PC-9 (cell line): ENCODE data around the gene SMG6.

Experiments
- EZH2 ChIP-seq: fragments of 200-600 bp; sonication (generic); IDR thresholded peaks from 2 replicates; pipeline ENCODE4 v1.8.0; 2017; ENCODE audit warnings: antibody characterized with exemption, low read depth
- TF ChIP-seq, protein P1 (sequence below): fragments of 200-600 bp; sonication (generic); conservative IDR thresholded peaks from 2 replicates; pipeline ENCODE4 v1.6.1; 2017; ENCODE audit warnings: mixed run types, antibody characterized with exemption, mild to moderate bottlenecking, moderate library complexity

DNA sequence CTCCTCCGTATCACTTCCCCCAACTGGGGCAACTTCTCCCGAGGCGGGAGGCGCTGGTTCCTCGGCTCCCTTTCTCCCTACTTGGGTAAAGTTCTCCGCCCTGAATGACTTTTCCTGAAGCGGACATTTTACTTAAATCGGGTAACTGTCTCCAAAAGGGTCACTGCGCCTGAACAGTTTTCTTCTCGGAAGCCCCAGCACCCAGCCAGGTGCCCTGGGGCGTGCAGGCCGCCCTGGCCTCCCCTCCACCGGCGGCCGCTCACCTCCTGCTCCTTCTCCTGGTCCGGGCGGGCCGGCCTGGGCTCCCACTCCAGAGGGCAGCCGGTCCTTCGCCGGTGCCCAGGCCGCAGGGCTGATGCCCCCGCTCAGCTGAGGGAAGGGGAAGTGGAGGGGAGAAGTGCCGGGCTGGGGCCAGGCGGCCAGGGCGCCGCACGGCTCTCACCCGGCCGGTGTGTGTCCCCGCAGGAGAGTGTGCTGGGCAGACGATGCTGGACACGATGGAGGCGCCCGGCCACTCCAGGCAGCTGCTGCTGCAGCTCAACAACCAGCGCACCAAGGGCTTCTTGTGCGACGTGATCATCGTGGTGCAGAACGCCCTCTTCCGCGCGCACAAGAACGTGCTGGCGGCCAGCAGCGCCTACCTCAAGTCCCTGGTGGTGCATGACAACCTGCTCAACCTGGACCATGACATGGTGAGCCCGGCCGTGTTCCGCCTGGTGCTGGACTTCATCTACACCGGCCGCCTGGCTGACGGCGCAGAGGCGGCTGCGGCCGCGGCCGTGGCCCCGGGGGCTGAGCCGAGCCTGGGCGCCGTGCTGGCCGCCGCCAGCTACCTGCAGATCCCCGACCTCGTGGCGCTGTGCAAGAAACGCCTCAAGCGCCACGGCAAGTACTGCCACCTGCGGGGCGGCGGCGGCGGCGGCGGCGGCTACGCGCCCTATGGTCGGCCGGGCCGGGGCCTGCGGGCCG is 247.1 kb downstream of the SMG6 start:
- TF ChIP-seq, protein P1, sequence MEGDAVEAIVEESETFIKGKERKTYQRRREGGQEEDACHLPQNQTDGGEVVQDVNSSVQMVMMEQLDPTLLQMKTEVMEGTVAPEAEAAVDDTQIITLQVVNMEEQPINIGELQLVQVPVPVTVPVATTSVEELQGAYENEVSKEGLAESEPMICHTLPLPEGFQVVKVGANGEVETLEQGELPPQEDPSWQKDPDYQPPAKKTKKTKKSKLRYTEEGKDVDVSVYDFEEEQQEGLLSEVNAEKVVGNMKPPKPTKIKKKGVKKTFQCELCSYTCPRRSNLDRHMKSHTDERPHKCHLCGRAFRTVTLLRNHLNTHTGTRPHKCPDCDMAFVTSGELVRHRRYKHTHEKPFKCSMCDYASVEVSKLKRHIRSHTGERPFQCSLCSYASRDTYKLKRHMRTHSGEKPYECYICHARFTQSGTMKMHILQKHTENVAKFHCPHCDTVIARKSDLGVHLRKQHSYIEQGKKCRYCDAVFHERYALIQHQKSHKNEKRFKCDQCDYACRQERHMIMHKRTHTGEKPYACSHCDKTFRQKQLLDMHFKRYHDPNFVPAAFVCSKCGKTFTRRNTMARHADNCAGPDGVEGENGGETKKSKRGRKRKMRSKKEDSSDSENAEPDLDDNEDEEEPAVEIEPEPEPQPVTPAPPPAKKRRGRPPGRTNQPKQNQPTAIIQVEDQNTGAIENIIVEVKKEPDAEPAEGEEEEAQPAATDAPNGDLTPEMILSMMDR, result no peak
- TF ChIP-seq EZH2, result no peak
